T-helper 9 cell (primary cell): ENCODE measurements around the gene IQCC.

Experiments used
- DNase-seq: peaks from one replicate; pipeline ENCODE4 v3.0.0-alpha.2; 2020

IQCC gene

DNA sequence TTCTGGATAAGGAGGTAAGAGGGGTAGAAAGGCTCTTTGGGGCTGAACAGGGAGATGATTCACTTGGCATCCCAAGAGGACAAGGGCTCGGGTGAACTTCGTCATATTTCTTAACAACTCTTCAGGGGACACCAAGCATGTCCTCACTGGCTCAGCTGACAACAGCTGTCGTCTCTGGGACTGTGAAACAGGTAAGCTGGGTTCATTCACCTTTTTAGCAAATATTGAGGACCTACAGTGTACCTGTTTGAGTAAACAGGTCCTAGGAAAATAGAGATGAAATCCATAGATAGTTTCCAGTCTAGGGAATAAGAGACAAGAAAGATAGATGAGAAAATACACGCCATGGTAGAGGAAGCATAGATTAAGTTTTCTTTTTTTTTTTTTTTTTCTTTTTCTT, 18.8 kb downstream of the IQCC start:
- no peak for DNase-seq

DNA sequence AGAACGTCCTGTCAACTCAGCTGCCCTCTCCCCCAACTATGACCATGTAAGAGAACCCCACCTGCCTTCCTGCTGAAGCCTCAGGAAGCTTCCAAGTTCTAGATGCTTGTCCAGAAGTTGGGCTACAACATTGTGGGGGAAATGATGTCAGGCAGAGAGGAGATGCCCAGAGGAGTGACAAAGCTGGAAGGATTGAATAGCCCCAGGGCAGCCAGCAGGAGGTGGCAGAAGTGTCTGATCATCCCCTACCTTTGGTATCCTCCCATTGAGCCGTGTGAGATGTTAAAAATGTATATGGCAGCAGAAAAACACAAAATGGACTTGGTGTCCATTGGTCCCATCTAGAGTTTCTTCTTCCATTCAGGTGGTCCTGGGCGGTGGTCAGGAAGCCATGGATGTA, 23.3 kb downstream of the IQCC start:
- no peak for DNase-seq

DNA sequence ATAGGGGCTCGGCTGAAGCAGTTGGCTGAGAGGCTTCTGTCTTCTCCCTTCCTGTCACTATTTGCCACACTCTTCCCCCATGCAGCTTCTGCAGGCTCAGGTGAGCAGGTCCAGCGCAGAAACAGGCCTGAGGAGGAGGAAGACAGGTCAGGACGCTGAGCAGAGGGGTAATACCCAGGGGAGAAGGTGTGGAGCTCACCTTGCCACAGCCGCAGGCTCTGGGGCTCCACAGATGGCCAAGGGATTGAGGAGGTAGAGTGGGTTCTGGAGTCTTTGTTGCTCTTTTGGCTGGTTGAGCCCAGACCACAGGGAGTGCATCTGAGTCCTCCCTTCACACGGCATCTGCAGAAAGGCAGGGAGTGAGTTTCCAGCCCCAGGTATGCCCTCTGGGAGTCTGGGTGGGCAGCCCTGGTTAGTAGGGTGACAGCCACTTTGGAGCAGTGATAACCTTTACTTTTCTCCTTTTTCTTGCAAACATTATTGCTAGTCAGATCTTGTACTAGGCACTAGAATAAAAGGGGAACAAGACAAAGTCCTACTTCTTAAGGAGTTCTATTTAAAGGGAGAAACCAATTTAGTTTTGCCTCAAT, 26.5 kb downstream of the IQCC start:
- no peak for DNase-seq

DNA sequence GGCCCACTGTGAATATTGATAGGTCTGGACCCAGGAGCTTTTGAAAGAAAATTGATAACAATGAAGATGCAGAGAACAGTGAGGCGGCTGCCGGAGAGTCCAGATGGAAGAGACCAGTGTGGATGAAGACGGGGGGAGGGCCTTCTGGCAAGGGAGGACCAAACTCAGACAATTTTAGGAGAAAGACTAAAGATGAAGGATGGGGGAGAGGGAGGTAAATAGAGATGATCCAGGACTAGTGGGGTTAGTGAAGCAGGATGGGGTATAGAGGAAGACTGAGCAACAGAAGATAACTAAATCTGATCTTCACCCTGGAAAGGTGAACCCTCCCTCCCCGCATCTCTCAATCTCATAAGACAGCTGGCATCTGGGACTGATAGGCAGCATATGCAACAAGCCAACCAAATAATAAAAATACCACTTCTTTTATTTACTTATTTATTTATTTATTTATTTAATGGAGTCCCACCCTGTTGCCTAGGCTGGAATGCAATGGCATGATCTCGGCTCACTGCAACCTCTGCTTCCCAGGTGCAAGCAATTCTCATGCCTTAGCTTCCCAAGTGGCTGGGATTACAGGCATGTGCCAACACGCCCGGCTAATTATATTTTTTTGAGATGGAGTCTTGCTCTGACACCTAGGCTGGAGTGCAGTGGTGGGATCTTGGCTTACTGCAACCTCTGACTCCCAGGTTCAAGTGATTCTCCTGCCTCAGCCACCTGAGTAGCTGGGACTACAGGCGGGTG, 27.3 kb downstream of the IQCC start:
- no peak for DNase-seq

DNA sequence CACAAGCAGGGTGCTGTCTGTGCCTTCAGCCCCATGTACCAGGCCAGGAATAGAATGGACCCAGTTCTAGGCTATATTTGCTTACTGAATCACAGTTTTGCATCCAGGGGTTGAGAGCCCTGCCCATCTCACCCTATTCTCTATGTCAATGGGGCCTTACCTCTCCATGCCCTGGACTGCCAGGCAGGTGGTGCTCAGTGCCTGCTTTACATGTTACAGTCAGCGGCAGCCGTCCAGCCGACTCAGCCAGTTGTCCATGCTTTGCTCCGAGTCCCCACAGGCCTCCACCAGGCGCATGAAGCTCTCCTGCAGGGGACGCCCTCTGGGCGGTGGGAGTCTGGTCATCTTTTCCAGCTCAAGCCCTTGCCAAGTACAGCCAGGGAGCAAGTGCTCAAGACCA, 29.3 kb downstream of the IQCC start:
- DNase-seq, result no peak

DNA sequence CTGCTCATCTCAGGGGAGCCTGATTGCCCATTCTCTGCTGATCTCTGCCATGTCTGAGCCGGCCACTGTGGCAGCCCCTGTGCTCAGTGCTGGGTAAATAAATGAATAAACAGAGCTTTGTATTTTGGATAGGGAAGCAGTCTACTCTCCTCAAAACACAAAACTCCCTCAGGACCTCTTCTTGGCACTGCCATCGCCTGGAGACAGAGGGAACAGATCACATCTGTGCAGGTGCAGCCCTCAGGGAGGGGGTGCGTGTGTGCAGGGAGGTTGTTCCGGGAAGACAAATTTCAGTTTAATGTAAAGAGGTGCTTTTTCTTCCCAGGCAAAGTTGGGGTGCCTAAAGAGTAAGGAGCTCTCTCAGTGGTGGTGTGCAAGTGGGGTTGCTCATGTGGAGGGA, 33.9 kb downstream of the IQCC start:
- no peak for DNase-seq

DNA sequence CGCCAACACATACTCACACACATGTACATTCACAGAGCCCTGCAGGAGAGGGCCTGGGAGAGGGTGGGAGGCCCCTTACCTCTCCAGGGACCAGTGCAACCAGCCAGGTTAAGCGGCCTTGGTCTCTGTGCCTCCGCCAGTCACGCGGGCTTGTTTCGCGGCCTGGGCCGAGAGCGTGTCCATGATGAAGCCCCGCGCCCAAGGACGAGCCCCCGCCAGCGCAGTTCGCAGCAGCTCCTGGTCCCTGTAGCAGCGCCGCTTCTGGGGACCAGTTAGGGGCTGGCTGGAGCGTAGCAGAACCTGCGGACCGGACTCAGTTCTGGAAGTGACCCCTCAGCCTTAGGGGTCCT, 34.3 kb downstream of the IQCC start:
- DNase-seq, result no peak

DNA sequence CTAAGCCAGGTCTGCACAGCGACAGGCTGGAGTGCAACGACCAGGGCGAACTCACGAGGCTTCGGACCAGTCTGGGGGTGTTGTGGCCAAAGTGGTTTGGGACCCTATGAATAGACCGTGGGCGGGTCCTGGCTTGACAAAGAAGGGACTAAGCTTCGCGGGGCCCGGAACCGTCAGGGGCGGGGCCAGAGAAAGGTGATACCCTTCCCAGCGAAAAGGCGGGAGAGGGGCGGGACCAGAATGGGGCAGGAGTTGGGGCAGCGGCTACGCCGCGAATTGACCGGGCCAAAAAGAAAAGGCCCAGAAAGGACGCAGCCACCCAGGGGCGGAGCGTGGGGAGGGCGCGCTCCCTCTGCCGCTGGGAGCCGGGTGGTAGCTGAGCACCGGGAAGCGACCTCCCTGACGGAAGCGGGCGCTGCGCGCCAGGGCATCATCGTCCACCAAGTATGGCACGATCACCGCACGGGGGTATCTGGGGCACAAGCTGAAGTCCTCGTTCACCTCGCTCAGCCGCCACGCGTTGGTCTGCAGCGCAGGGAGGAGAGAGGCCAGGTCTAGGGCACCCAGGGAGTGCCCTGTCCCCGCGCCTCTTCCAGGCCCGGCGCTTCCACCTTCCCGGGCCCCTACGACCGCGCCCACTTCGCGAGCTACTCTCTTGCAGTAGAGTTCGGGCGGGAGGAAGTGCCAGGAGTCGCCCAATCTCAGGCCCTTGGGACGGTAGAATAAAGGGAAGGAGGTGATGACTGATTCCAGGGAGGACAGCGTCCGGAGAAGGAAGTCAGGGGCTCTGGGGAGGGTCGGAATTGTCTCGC, 34.9 kb downstream of the IQCC start:
- peak; percentile 51 for DNase-seq

DNA sequence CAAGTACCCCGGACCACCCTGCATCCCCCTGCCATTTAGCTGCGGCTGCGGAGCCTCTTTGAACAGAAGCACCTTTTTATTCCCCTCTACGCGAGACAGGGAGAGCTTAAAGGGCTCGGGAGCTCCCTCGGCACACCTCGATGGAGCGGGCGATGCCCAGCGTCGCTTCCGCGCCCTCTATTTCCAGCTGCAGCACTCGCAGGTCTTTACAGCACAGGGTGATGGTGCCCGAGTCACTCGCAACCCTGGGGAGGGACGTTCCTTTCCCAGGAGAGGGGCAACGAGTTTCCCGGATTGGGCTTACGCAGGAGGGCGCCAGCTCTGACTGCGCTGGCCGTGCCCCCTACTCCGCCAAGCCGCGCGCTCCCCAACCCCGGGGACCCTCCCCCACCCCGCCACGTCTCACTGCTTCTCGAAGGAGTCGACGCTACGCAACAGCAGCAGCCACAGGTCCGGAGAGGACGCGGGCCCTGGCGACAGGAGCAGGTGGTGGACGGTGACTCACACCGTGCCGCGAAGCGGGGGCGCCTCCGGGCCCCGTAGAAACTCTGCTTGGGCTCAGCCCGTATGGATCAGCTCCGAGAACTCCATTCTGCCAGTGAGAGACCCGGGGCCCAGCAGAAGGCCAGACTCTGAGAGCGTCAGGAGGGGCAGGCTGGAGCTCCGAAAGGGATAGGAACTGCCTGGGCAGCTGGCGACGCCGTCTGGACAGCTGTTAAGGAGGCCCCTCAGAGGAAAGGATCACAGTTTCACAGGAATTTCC, 35.7 kb downstream of the IQCC start:
- no peak for DNase-seq

DNA sequence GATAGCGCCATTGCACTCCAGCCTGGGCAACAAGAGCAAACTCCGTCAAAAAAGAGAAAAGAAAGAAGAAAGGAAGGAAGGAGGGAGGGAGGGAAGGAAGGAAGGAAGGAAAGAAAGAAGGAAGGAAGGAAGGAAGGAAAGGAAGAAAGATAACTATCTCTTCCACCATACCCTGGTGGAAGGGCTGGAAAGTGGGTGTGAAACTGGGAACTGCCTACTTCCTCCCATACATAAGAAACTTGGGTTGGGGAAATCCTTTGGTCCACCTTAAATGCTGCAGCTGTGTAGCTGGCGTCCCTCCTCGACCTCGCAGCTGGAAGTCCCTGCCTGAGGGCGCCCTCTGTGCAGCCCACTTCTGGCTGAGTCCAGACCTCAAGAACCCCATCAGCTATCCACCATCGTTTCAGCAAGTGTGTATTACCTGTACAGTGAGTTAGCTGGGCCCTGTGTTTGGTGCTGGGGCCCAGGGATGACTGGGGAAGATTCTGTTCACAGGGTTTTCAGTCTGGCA, 36.9 kb downstream of the IQCC start:
- DNase-seq, result no peak

DNA sequence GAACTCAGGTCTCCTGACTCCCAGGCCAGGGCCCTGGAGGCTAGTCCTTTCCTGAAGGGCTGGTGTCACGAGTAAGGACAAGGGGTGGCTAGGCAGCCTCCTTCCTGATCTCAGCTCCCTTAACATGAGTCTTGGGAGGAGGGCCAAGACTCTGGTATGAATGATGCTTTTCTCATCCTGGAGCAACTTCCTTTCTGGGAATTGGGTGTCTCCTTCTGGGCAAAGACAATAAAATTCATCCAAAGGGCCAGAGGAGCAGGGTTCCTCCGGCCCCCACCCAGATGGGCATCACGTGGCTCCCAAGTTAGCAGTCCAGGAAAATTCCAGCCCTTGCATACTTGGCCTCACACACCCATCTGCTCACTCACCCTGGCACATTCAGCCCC, 41.4 kb downstream of the IQCC start, which contains the start of gene FAM167B:
TSS of gene FAM167B (plus strand) at position 335 of the 386 bp plus-strand sequence. CDS start 200 bp downstream, outside the sequence.
- no peak for DNase-seq

DNA sequence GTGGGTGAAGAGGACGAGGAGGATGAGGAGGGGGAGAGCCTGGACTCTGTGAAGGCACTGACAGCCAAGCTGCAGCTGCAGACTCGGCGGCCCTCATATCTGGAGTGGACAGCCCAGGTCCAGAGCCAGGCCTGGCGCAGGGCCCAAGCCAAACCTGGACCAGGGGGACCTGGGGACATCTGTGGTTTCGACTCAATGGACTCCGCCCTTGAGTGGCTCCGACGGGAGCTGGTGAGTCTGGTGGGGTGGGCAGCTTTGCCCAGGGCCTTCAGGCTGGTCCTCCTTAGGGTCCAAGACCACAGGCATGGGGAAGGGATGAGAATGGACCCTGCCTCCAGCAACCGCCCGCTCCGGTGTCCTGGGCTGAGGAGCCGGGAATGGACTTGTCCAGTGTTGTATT, 42.0 kb downstream of the IQCC start:
- no peak for DNase-seq

DNA sequence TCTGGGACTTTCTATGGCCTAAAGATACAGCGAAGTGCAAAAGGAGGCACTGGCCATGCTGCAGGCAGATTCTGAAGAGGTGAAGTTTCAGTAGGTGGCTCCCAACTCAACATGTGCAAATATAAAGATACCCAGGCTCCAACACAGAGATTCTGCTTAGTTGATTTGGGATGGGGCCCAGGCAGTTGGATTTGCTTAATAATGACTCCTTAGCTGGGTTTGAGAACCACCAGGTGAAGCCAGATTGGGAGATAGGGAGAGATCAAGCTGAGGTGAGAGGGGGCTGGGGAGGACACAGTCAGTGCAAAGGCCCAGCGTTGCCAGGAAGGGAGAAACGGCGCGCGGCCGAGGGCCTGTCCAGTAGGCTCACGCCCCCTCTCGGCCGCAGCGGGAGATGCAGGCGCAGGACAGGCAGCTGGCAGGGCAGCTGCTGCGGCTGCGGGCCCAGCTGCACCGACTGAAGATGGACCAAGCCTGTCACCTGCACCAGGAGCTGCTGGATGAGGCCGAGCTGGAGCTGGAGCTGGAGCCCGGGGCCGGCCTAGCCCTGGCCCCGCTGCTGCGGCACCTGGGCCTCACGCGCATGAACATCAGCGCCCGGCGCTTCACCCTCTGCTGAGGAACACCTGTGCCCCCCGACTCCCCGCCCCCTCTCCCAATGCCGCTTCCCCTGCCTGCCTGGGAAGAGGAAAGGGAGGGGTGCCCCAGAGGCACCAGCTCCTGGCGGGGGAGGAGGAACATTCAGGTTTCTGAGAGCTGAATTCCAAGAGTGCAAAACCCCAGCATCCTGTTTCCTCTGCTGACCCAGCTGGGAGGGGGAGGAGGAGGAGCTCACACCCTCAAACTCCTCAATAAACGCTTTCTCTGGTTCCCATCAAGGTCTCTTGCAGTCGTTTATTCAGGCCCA, 42.8 kb downstream of the IQCC start:
- DNase-seq, result peak; percentile 74

DNA sequence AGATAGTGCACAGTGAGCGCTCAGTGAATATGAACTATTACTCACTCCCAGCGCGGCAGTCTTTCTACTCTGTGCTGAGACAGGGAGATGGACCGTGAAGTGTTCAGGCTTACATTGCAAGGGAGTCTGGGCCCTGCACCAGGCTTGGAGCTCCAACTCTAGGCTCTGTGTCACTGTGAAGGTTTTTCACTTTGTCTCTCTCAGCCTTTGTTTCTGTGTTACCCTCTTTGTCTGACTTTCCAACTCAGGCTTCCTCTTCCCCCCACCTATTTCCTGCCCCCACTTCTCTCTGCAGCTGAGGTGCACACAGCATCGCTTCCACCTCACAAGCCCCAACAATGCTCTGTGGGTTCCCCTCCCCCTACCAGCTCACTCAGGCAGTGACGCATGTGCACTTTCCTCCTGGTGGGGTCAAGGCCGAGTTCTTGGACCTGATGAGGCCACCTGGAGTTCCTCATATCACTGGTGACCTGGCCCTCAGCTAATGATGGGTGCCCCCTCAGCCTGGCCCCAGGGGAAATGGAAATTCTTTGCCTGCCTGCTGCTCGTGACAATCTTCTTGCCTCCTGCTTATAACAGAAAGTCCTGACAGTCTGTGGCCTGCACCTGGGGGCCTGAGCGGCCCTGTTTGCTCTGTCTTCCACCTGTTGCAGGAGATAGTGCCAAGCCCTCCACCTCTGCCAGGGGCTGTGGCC, 44.5 kb downstream of the IQCC start:
- DNase-seq, result peak; percentile 69

DNA sequence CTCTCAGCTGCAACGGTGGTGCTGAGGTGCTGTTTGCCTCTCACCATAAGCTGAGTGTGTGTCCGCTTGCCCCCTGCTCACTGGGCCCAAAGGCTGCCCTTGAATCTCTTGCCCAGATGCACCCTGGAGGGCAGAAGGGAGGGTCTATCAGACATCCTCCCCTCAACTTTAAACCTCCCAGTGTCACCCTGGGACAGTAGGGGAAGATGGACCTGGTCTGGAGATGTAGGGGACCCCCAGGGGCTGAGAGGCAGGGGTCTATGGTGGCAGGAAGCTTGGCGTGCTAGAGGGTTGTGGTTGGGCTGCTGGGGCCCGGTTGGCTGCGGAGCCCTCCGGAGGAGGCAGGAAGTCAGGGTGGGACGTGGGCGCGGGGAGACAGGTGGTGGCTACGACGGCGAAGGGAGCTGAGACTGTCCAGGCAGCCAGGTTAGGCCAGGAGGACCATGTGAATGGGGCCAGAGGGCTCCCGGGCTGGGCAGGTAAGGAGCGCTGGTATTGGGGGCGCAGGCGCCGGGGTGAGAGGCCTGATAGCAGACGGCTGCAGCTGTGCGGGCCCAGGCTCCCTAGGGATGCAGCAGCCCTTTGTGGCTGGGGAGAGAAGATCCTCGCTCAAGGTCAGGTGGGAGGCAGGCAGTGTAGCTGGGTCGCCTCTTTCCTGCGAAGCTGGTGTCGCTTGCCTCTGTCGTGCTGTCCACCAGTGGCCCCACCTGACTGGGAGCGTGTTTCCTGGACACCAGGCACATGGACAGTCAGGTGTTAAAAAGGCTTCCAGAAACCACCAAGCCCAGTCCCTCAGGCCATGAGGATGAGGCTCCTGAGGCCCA, 45.6 kb downstream of the IQCC start, which contains the start of gene LCK:
TSS of gene LCK (plus strand) at position 373 of the 824 bp plus-strand sequence. CDS start 23,065 bp downstream, outside the sequence.
- peak; percentile 48 for DNase-seq

DNA sequence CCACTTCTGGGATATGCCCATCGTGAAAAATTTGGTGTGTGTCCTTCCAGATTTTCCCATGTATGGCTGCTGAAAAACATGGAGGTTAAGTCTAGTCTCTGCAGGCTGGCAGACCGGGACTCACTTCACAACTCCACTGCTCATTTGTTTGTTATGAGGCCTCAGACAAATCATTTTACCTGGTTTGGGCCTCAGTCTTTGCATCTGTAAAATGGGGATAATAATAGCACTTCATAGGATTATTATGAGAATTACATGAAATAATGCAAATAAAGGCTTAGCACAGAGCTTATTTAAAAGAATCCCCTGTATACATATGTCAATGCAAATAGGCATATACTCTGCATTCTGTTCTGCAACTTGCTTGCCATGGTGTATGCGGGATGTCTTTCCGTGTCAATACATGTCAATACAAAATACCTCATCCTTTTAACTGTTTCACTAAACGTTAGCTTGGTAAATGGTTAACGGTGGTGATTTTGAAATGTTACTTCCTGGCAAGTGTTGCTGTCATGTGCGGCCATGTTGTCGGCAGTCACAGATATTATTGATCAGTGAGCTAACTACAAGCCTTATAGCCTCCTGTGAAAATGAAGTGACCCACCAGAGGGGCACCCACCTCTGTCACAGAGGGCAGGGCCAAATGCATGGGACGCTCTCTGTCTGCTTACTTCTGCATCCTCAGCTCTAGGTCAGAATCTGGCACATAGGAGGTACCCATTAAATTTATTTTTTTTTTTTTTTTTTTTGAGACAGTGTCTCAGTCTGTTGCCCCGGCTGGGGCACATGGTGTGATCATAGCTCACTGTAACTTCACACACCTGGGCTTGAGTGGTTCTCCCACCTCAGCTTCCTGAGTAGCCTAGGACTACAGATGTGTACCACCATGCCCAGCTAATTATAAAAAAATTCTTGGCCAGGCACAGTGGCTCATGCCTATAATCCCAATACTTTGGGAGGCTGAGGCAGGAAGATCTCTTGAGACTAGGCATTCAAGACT, 49.9 kb downstream of the IQCC start:
- no peak for DNase-seq

DNA sequence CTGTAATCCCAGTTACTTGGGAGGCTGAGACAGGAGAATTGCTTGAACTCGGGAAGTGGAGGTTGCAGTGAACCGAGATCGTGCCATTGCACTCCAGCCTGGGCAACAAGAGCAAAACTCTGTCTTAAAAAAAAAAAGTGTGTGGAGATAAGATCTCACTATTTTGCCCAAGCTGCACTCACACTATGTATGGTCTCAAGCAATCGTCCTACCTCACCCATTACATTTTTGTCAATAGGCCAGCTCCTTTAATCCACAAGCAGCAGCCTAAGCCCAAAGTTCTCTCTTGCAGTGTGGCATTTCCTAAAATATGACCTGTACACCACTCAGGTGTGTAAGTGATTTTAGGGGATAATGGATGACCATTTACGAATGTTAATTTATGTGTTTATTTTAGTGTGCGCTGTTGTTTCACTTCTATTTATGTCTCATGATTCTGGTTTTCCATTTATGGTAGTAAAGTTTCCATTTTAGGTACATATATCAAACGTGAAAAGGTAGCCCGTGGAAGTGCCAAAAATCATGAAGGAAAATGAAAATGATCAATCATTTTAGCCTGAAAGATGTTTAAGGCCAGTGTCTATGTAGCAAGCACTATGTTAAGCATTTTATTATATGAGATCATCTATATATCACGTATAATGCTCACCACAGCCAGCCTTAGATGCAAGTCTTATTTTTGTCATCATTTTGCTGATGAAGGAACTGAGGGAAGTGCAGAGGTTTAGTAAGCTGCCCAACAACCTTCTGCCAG, 51.2 kb downstream of the IQCC start:
- no peak for DNase-seq

DNA sequence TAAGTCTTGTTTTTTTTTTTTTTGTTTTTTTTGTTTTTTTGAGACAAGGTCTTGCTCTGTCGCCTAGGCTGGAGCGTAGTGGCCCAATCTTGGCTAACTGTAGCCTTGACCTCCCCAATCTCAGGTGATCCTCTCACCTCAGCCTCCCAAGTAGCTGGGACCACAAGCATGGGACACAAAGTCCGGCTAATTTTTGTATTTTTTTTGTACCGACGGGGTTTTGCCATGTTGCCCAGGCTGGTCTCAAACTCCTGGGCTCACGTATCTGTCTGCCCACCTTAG, 51.7 kb downstream of the IQCC start:
- DNase-seq, result no peak
